PC-9 (cell line): ENCODE measurements around the gene ACTA1. TPM values are rescaled to one million over a fixed set of nuclear protein-coding genes. Genes with fewer than 3 reads are reported as not detected.

ENCODE experiments used
- BruUV-seq: library from RNA; stranded (reverse); fragments of 400-500 nt; replicated peaks from 2 replicates; lab custom pipeline; 2021; lab: Mats Ljungman, UMichigan
- CTCF ChIA-PET: fragments of 300-600 bp; sonication (Branson Sonifier 250); formaldehyde crosslinking; loops from one replicate; lab custom pipeline; 2022; ENCODE audit warnings: antibody characterized with exemption; lab: Charles Lee
- POLR2A ChIA-PET: fragments of 300-600 bp; sonication (Branson Sonifier 250); formaldehyde crosslinking; loops from one replicate; lab custom pipeline; 2022; ENCODE audit warnings: antibody characterized with exemption; ENCODE audit not compliant: unreplicated experiment; lab: Charles Lee
- DNase-seq, 2 experiments: peaks; one replicate each; pipeline versions ENCODE4 v3.0.0 to v3.0.0-alpha.2; 2015 to 2022; ENCODE audit warnings: mixed read lengths in 1 of 2
- H2AFZ ChIP-seq: fragments of 200-600 bp; sonication (generic); 2 replicates; pipeline ENCODE4 v1.8.1; 2017; ENCODE audit warnings: antibody characterized with exemption
- H3F3A ChIP-seq: fragments of 200-600 bp; sonication (generic); 2 replicates; pipeline ENCODE4 v1.8.1; 2017; ENCODE audit warnings: antibody characterized with exemption, mild to moderate bottlenecking, low read depth; ENCODE audit not compliant: insufficient read depth
- H3K27ac ChIP-seq: fragments of 200-600 bp; sonication (generic); 2 replicates; pipeline ENCODE4 v1.6.1; 2016; ENCODE audit warnings: mixed run types
- H3K27me3 ChIP-seq: fragments of 200-600 bp; sonication (generic); 2 replicates; pipeline ENCODE4 v1.6.1; 2016; ENCODE audit warnings: low read depth, mixed run types; ENCODE audit not compliant: insufficient read depth
- H3K36me3 ChIP-seq: fragments of 200-600 bp; sonication (generic); 2 replicates; pipeline ENCODE4 v1.6.1; 2016; ENCODE audit warnings: low read depth, mixed run types
- H3K4me1 ChIP-seq: fragments of 200-600 bp; sonication (generic); replicated peaks from 2 replicates; pipeline ENCODE4 v1.6.1; 2016; ENCODE audit warnings: mixed run types; ENCODE audit not compliant: insufficient read depth
- H3K4me2 ChIP-seq: fragments of 200-600 bp; sonication (generic); 2 replicates; pipeline ENCODE4 v1.6.1; 2017; ENCODE audit warnings: mixed run types
- H3K4me3 ChIP-seq: fragments of 200-600 bp; sonication (generic); 2 replicates; pipeline ENCODE4 v1.6.1; 2016; ENCODE audit warnings: mixed run types
- H3K79me2 ChIP-seq: fragments of 200-600 bp; sonication (generic); 2 replicates; pipeline ENCODE4 v1.6.1; 2017; ENCODE audit warnings: low read depth, mixed run types
- H3K9me2 ChIP-seq: fragments of 200-600 bp; sonication (generic); 2 replicates; pipeline ENCODE4 v1.8.1; 2017; ENCODE audit warnings: mild to moderate bottlenecking; ENCODE audit not compliant: insufficient read depth
- H3K9me3 ChIP-seq: fragments of 200-600 bp; sonication (generic); 2 replicates; pipeline ENCODE4 v1.8.1; 2016; ENCODE audit warnings: low read depth; ENCODE audit not compliant: insufficient read depth
- H4K20me1 ChIP-seq: fragments of 200-600 bp; sonication (generic); 2 replicates; pipeline ENCODE4 v1.8.1; 2017; ENCODE audit not compliant: insufficient read depth
- CTCF ChIP-seq: fragments of 200-600 bp; sonication (generic); conservative IDR thresholded peaks from 2 replicates; pipeline ENCODE4 v1.6.1; 2017; ENCODE audit warnings: mixed run types, antibody characterized with exemption, mild to moderate bottlenecking, moderate library complexity
- EZH2 ChIP-seq: fragments of 200-600 bp; sonication (generic); IDR thresholded peaks from 2 replicates; pipeline ENCODE4 v1.8.0; 2017; ENCODE audit warnings: antibody characterized with exemption, low read depth
- intact Hi-C: fragments of 100-400 bp; cut with micrococcal nuclease; formaldehyde crosslinking; loops from one replicate; pipeline ENCODE4 v1.10.0; 2022; ENCODE audit not compliant: unreplicated experiment
- total RNA-seq: library from RNA; stranded (reverse); gene quantifications from 2 replicates; pipeline ENCODE4 v1.2.3, GENCODE V29; 2021

The ACTA1 gene
- total RNA-seq, 1 experiment from 2014 or later, result not detected

GRCh38 chr1:229410370-229410691 lies 23.6 kb downstream of the ACTA1 start:
- no peak overlapping the region for H3K4me2 ChIP-seq
- no peaks in the 10 kb centered on the region for H3F3A ChIP-seq
- intact Hi-C loops, result no loop called here
- ChIA-PET CTCF (interaction anchor here (0.6 kb wide), 1 partner anchor 757 kb away, joined by 3 read pairs; no protein-coding TSS in a partner anchor), POLR2A (no interaction called here)
- H3K36me3 ChIP-seq, result no peaks in the 10 kb centered on the region
- DNase-seq, result no peak
- BruUV-seq, result no TSS peak
- H4K20me1 ChIP-seq, result no peaks in the 10 kb centered on the region
- no peak overlapping the region for H3K4me3 ChIP-seq
- TF ChIP-seq EZH2 (no peak), CTCF (no peak)
- H3K9me2 ChIP-seq, result no peaks in the 10 kb centered on the region
- no peaks in the 10 kb centered on the region for H3K9me3 ChIP-seq
- no peak overlapping the region for H2AFZ ChIP-seq
- no peak overlapping the region for H3K27ac ChIP-seq
- no peaks in the 10 kb centered on the region; the same call in 1 of the 2 replicates for H3K27me3 ChIP-seq
- peaks cover 10% of the 10 kb centered on the region; the same call in 1 of the 2 replicates for H3K4me1 ChIP-seq
- no peaks in the 10 kb centered on the region for H3K79me2 ChIP-seq

- H2AFZ ChIP-seq, result no peak overlapping the region
- H3K79me2 ChIP-seq, result no peaks in the 10 kb centered on the region
- H3F3A ChIP-seq, result no peaks in the 10 kb centered on the region
- H3K9me2 ChIP-seq, result no peaks in the 10 kb centered on the region
- intact Hi-C loops, result no loop called here
- ChIA-PET CTCF (interaction anchor here (0.6 kb wide), 2 partner anchors 659 to 757 kb away, joined by 3 read pairs; no protein-coding TSS in a partner anchor), POLR2A (no interaction called here)
- no peaks in the 10 kb centered on the region; the same call in 1 of the 2 replicates for H3K27me3 ChIP-seq
- no peak overlapping the region for H3K4me2 ChIP-seq
- no peaks in the 10 kb centered on the region for H3K9me3 ChIP-seq
- H3K4me1 ChIP-seq, result peaks cover 10% of the 10 kb centered on the region; the same call in 1 of the 2 replicates
- BruUV-seq, result no TSS peak
- TF ChIP-seq EZH2 (no peak), CTCF (no peak)
- H3K27ac ChIP-seq, result no peak overlapping the region
- H3K4me3 ChIP-seq, result no peak overlapping the region
- H3K36me3 ChIP-seq, result no peaks in the 10 kb centered on the region
- DNase-seq, result no peak
- H4K20me1 ChIP-seq, result no peaks in the 10 kb centered on the region
Observed at GRCh38 chr1:229409616-229410369, 24.1 kb downstream of the ACTA1 start.

GRCh38 chr1:229408458-229409037 lies 25.3 kb downstream of the ACTA1 start:
- POLR2A ChIA-PET, result no interaction called here
- Histone ChIP-seq H4K20me1 (no peaks in the 10 kb centered on the region), H3K9me3 (no peaks in the 10 kb centered on the region), H3K4me3 (no peak overlapping the region), H3K27ac (no peak overlapping the region), H3K4me1 (peaks cover 10% of the 10 kb centered on the region; the same call in 1 of the 2 replicates), H2AFZ (no peak overlapping the region), H3F3A (no peaks in the 10 kb centered on the region), H3K27me3 (no peaks in the 10 kb centered on the region; the same call in 1 of the 2 replicates), H3K4me2 (no peak overlapping the region), H3K9me2 (no peaks in the 10 kb centered on the region), H3K36me3 (no peaks in the 10 kb centered on the region), H3K79me2 (no peaks in the 10 kb centered on the region)
- peak; percentile 37 to 62 for DNase-seq
- intact Hi-C loops, result no loop called here
- TF ChIP-seq CTCF (no peak), EZH2 (no peak)
- CTCF ChIA-PET, result no interaction called here
- no TSS peak for BruUV-seq
